ENCODE results near the gene DNAH7. TPM values are rescaled to one million over a fixed set of nuclear protein-coding genes. Genes with fewer than 3 reads are reported as not detected.

Gene DNAH7
- total RNA-seq, 1 experiment from 2014 or later, result 0.09 TPM

- no peak overlapping the region for H3K14ac ChIP-seq (ENCODE audit: insufficient read depth, low read length)
- no CpG with 5 or more reads among the region's 2 CpGs for WGBS (ENCODE audit: extremely low coverage, insufficient read length, low lambda C conversion rate)
- H2BK5ac ChIP-seq (ENCODE audit: insufficient read length, low read length), result no peak overlapping the region
- H3K4me1 ChIP-seq (ENCODE audit: insufficient read depth, low read length), result no peaks in the 10 kb centered on the region
- H3K79me2 ChIP-seq (ENCODE audit: insufficient read depth, low read length), result no peaks in the 10 kb centered on the region
- no peak overlapping the region for H3K18ac ChIP-seq (ENCODE audit: insufficient read length, low read depth, low read length)
- H3K4me2 ChIP-seq (ENCODE audit: insufficient read depth, insufficient read length, low read length), result no peak overlapping the region
- Mint-ChIP-seq H3K9me3 (no peaks in the 10 kb centered on the region; a peak in 1 of 5 replicates), H3K36me3 (ENCODE audit: insufficient read depth in 1 of 3, low read depth in 3 of 3) (no peaks in the 10 kb centered on the region), H3K27me3 (ENCODE audit: low read depth) (no peaks in the 10 kb centered on the region), H3K4me3 (no peak overlapping the region), H3K27ac (no peak overlapping the region), H3K4me1 (no peaks in the 10 kb centered on the region)
- H3K56ac ChIP-seq (ENCODE audit: insufficient read length, low read depth, low read length), result no peak overlapping the region
- DNase-seq, result no peak
- H2AK5ac ChIP-seq (ENCODE audit: insufficient read length, low read length), result no peak overlapping the region
- H3K23ac ChIP-seq (ENCODE audit: insufficient read length, low read depth, low read length), result no peak overlapping the region
- no peak overlapping the region for H3K27ac ChIP-seq (ENCODE audit: insufficient read length, low read depth, low read length)
- no peak overlapping the region for H4K8ac ChIP-seq (replicated peaks; ENCODE audit: insufficient read length, low read depth, low read length)
- H4K91ac ChIP-seq (ENCODE audit: insufficient read length, low read depth, low read length), result no peak overlapping the region
- no peak for TF ChIP-seq CTCF (conservative IDR thresholded peaks at IDR 0.05)
- H4K5ac ChIP-seq (ENCODE audit: insufficient read length, low read depth, low read length), result no peak overlapping the region
- H3K79me1 ChIP-seq (ENCODE audit: insufficient read depth, low read depth, low read length, poor library complexity, severe bottlenecking), result no peaks in the 10 kb centered on the region
- no peak overlapping the region for H2BK12ac ChIP-seq (ENCODE audit: insufficient read length, low read depth, low read length)
- no peak overlapping the region for H2AFZ ChIP-seq (ENCODE audit: low read length)
- no peak overlapping the region for H2BK15ac ChIP-seq (ENCODE audit: low read depth, low read length)
- no peaks in the 10 kb centered on the region for H4K20me1 ChIP-seq (ENCODE audit: control insufficient read depth, insufficient read depth, insufficient read length)
- no peak overlapping the region for H3K4ac ChIP-seq (ENCODE audit: low read depth, low read length)
- H3K9ac ChIP-seq (ENCODE audit: extremely low read depth, insufficient read length, low read length), result no peak overlapping the region
- no peak overlapping the region for H3T11ph ChIP-seq (ENCODE audit: low read length)
- H2BK20ac ChIP-seq (ENCODE audit: low read depth, low read length, poor library complexity, severe bottlenecking), result no peak overlapping the region
- no peak overlapping the region for H2BK120ac ChIP-seq (ENCODE audit: low read depth, low read length, poor library complexity, severe bottlenecking)
- H3K23me2 ChIP-seq (ENCODE audit: insufficient read length, low read depth, low read length, poor library complexity, severe bottlenecking), result no peaks in the 10 kb centered on the region
- H3K27me3 ChIP-seq (ENCODE audit: insufficient read depth, low read length), result no peaks in the 10 kb centered on the region
- no peaks in the 10 kb centered on the region for H3K9me3 ChIP-seq (ENCODE audit: control insufficient read depth, low read depth, low read length)
These were observed 56.3 kb downstream of the DNAH7 start for GRCh38 chr2:196012314-196012713.

All from H9 (cell line).